B cell (primary cell): ENCODE data around the gene SLC24A4.

ENCODE experiments used
- CTCF ChIP-seq: fragments of 200-600 bp; IDR thresholded peaks from one replicate; pipeline ENCODE4 v1.8.0; 2022; ENCODE audit warnings: antibody characterized with exemption, mild to moderate bottlenecking
- EZH2 ChIP-seq: IDR thresholded peaks from 2 replicates; pipeline ENCODE4 v1.6.1; 2012; ENCODE audit warnings: borderline replicate concordance, low read depth, mild to moderate bottlenecking, moderate library complexity, low read length; ENCODE audit not compliant: insufficient read depth, poor library complexity, severe bottlenecking

GRCh38 chr14:92321701-92322100 lies 1.3 kb upstream of the SLC24A4 start:
- no peak for TF ChIP-seq CTCF
- no peak for TF ChIP-seq EZH2
